GM12873 (cell line): ENCODE measurements around the gene PCNX1.

ENCODE experiments used
- CTCF ChIP-seq: IDR thresholded peaks from 2 replicates; pipeline ENCODE4 v1.5.1; 2012; ENCODE audit warnings: low read depth, mild to moderate bottlenecking, moderate library complexity, low read length, control low read depth; ENCODE audit not compliant: insufficient read depth; ENCODE audit errors: missing control alignments

PCNX1 gene

GRCh38 chr14:71133296-71133695 lies 226.0 kb downstream of the PCNX1 start:
- TF ChIP-seq CTCF, result no peak

- no peak for TF ChIP-seq CTCF
Measured at GRCh38 chr14:71135496-71135895, 228.2 kb downstream of the PCNX1 start.

GRCh38 chr14:71135911-71136310 lies 228.7 kb downstream of the PCNX1 start:
- no peak for TF ChIP-seq CTCF

- no peak for TF ChIP-seq CTCF
Measured at GRCh38 chr14:71136386-71137060, 229.3 kb downstream of the PCNX1 start.

GRCh38 chr14:71137536-71138447 lies 230.5 kb downstream of the PCNX1 start:
- no peak for TF ChIP-seq CTCF

GRCh38 chr14:71138448-71139293 lies 231.4 kb downstream of the PCNX1 start:
- TF ChIP-seq CTCF, result peak; percentile 96
